LNCaP clone FGC (cell line): ENCODE measurements around the gene SETX.

Experiments
- DNase-seq: peaks from one replicate; pipeline ENCODE4 v3.0.0-alpha.2; 2011; ENCODE audit warnings: low read depth
- H3K4me3 ChIP-seq: 2 replicates; pipeline ENCODE4 v1.5.1; 2011; ENCODE audit warnings: mild to moderate bottlenecking, low read depth, low read length, control low read depth
- CTCF ChIP-seq: IDR thresholded peaks from 2 replicates; pipeline ENCODE4 v1.5.1; 2012; ENCODE audit warnings: mild to moderate bottlenecking; ENCODE audit not compliant: control insufficient read depth, insufficient read depth; ENCODE audit errors: extremely low read depth

Gene SETX

GRCh38 chr9:132238026-132238972, 116.5 kb downstream of the SETX start:
- DNase-seq = no peak
- TF ChIP-seq CTCF = no peak

GRCh38 chr9:132237481-132237880, 117.3 kb downstream of the SETX start:
- DNase-seq = no peak
- no peak overlapping the region for H3K4me3 ChIP-seq
- TF ChIP-seq CTCF = no peak

More at GRCh38 chr9:132238026-132238972, 116.5 kb downstream of the SETX start:
- no peak overlapping the region for H3K4me3 ChIP-seq

GRCh38 chr9:132236662-132237311, 118.0 kb downstream of the SETX start:
- no peak for DNase-seq
- no peak for TF ChIP-seq CTCF
- no peak overlapping the region for H3K4me3 ChIP-seq

DNA sequence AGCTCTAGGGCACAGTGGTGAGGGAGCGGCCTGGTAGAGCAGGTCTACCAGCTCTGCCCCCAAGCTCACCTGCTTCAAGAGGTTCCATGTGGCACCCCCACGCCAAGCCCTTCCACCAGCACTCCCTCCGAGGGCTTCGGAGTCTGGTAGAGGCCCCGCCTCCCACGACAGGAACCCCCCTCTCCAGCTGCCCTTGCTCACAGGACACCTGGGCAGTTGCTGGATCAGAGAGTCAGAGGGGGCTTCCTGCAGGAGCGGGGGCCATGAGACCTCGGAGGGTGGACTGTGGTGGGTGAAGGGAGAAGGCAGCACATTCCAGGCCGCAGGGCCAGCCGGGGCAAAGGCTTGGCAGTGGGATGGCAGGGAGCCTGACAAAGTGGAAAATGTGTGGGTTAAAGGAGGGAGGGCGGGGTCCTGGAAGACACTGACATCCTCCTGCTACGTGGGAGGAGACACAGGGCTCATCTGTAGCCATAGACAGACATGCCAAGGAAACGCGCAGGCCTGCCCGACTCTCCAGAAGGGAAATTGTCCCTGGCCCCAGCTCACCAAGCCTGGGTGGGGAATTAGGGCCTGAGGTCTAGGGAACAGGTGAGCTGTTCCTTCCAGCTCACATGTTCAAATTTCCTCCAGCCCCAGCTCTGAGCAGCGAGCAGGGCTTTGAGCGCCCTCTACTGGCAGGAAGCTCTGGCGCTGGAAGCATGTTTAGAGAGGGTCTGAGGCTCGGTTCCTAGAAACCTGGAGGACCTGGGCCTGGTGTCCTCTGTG, 118.7 kb downstream of the SETX start:
- H3K4me3 ChIP-seq = no peak overlapping the region
- peak; percentile 36 for DNase-seq
- TF ChIP-seq CTCF = peak; percentile 97

- no peak for TF ChIP-seq CTCF
- no peak overlapping the region for H3K4me3 ChIP-seq
- no peak for DNase-seq
Observed at GRCh38 chr9:132235125-132235524, 119.7 kb downstream of the SETX start.

- TF ChIP-seq CTCF = no peak
- DNase-seq = no peak
- H3K4me3 ChIP-seq = no peak overlapping the region
Observed at GRCh38 chr9:132234535-132234934, 120.3 kb downstream of the SETX start.
